GM12878 (cell line): ENCODE data around the gene AKR1A1. TPM values are rescaled to one million over a fixed set of nuclear protein-coding genes. Genes with fewer than 3 reads are reported as not detected.

ENCODE experiments used
- FOXK2 ChIP-seq: fragments of 450-650 bp; IDR thresholded peaks from 2 replicates; pipeline ENCODE4 v1.6.1; 2017; ENCODE audit warnings: mild to moderate bottlenecking, moderate library complexity
- IKZF1 ChIP-seq: fragments of 450-650 bp; conservative IDR thresholded peaks from 2 replicates; pipeline ENCODE4 v1.6.1; 2017; ENCODE audit warnings: antibody characterized with exemption, mild to moderate bottlenecking
- KLF5 ChIP-seq: fragments of 450-650 bp; IDR thresholded peaks from 2 replicates; pipeline ENCODE4 v1.6.1; 2014; ENCODE audit warnings: mild to moderate bottlenecking; ENCODE audit not compliant: partially characterized antibody
- MTA3 ChIP-seq: IDR thresholded peaks from 2 replicates; pipeline ENCODE4 v1.6.1; 2012; ENCODE audit warnings: low read length, inconsistent platforms, borderline replicate concordance
- POLR2A ChIP-seq: IDR thresholded peaks from 2 replicates; pipeline ENCODE4 v1.6.1; 2011; ENCODE audit warnings: low read depth, mild to moderate bottlenecking, low read length
- SIN3A ChIP-seq: IDR thresholded peaks from 2 replicates; pipeline ENCODE4 v1.6.1; 2012; ENCODE audit warnings: low read depth, low read length, improper control_type of control experiment
- ZNF384 ChIP-seq: IDR thresholded peaks from 2 replicates; pipeline ENCODE4 v1.6.1; 2012; ENCODE audit warnings: low read depth, mild to moderate bottlenecking, low read length, improper control_type of control experiment, borderline replicate concordance
- polyA plus RNA-seq, 11 experiments: library from polyadenylated mRNA; depleted of rRNA in 4 of 11; unstranded in 6 of 11; stranded (reverse) in 5 of 11; fragments of >200 nt; fragmentation: Nextera tagmentation in 4 of 11; fragmentation: Illumina TruSeq in 1 of 11; extraction: Ambion mirVana in 4 of 11; extraction: Trizol in 1 of 11; gene quantifications; 1 replicate in 1 of 11; 2 replicates in 10 of 11; pipeline versions ENCODE4 v1.2.1 to v1.2.3, GENCODE V29; 2011 to 2016; ENCODE audit warnings: inconsistent platforms in 2 of 11, missing spikeins in 2 of 11, low read depth in 1 of 11
- total RNA-seq, 4 experiments: library from RNA; depleted of rRNA in 3 of 4; stranded (reverse); fragments of >200 nt in 3 of 4; fragmentation: Illumina TruSeq in 1 of 4; extraction: Trizol in 1 of 4; gene quantifications; 2 replicates each; pipeline versions ENCODE4 v1.2.1 to v1.2.3, GENCODE V29; 2013 to 2021
- TF ChIP-seq, protein P1 (sequence below), 3 experiments: IDR thresholded peaks in 2 of 3; conservative IDR thresholded peaks in 1 of 3; 2 replicates each; pipeline ENCODE4 v1.5.1; 2011; ENCODE audit warnings: low read depth in 3 of 3, low read length in 3 of 3, mild to moderate bottlenecking in 3 of 3, control low read depth in 2 of 3, moderate library complexity in 2 of 3, inconsistent platforms in 1 of 3, mixed read lengths in 1 of 3; ENCODE audit not compliant: control insufficient read depth in 2 of 3, insufficient read depth in 1 of 3; ENCODE audit errors: extremely low read depth in 1 of 3
- TF ChIP-seq, protein P2 (sequence below): fragments of 450-650 bp; IDR thresholded peaks from 2 replicates; pipeline ENCODE4 v1.6.1; 2017; ENCODE audit warnings: mild to moderate bottlenecking, low read depth, inconsistent platforms; ENCODE audit not compliant: poor library complexity, severe bottlenecking

The AKR1A1 gene
- total and polyA plus RNA-seq, 10 of the 15 experiments (the other 5 are each of a cell fraction or from before 2014, with no cell fraction given), result 187 to 335 (median 241) TPM

GRCh38 chr1:45584351-45585109 is 33.9 kb downstream of the AKR1A1 start (continued):
- TF ChIP-seq FOXK2 (no peak), POLR2A (0 out of 2 replicates have a peak, but pooled peaks have one; percentile 17), SIN3A (0 out of 2 replicates have a peak, but pooled peaks have one; percentile 0), MTA3 (no peak), KLF5 (no peak), ZNF384 (peak; percentile 50; the same call in 1 of the 2 replicates), IKZF1 (peak; percentile 8; the same call in 1 of the 2 replicates)
- TF ChIP-seq, protein P1, sequence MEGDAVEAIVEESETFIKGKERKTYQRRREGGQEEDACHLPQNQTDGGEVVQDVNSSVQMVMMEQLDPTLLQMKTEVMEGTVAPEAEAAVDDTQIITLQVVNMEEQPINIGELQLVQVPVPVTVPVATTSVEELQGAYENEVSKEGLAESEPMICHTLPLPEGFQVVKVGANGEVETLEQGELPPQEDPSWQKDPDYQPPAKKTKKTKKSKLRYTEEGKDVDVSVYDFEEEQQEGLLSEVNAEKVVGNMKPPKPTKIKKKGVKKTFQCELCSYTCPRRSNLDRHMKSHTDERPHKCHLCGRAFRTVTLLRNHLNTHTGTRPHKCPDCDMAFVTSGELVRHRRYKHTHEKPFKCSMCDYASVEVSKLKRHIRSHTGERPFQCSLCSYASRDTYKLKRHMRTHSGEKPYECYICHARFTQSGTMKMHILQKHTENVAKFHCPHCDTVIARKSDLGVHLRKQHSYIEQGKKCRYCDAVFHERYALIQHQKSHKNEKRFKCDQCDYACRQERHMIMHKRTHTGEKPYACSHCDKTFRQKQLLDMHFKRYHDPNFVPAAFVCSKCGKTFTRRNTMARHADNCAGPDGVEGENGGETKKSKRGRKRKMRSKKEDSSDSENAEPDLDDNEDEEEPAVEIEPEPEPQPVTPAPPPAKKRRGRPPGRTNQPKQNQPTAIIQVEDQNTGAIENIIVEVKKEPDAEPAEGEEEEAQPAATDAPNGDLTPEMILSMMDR (IDR thresholded peaks at IDR 0.05 in 2 of 3, conservative IDR thresholded peaks at IDR 0.05 in 1 of 3; ENCODE audit: control insufficient read depth in 2 of 3, extremely low read depth in 1 of 3, insufficient read depth in 1 of 3, low read depth in 3 of 3, low read length in 3 of 3), result 0 out of 6 replicates have a peak, but pooled peaks of 1 of the 3 experiments have one; percentile 12
- TF ChIP-seq, protein P2, sequence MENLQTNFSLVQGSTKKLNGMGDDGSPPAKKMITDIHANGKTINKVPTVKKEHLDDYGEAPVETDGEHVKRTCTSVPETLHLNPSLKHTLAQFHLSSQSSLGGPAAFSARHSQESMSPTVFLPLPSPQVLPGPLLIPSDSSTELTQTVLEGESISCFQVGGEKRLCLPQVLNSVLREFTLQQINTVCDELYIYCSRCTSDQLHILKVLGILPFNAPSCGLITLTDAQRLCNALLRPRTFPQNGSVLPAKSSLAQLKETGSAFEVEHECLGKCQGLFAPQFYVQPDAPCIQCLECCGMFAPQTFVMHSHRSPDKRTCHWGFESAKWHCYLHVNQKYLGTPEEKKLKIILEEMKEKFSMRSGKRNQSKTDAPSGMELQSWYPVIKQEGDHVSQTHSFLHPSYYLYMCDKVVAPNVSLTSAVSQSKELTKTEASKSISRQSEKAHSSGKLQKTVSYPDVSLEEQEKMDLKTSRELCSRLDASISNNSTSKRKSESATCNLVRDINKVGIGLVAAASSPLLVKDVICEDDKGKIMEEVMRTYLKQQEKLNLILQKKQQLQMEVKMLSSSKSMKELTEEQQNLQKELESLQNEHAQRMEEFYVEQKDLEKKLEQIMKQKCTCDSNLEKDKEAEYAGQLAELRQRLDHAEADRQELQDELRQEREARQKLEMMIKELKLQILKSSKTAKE, result no peak
- TF ChIP-seq, all 136 proteins: peak for 18
